ENCODE measurements around the gene POLD2.

DNA sequence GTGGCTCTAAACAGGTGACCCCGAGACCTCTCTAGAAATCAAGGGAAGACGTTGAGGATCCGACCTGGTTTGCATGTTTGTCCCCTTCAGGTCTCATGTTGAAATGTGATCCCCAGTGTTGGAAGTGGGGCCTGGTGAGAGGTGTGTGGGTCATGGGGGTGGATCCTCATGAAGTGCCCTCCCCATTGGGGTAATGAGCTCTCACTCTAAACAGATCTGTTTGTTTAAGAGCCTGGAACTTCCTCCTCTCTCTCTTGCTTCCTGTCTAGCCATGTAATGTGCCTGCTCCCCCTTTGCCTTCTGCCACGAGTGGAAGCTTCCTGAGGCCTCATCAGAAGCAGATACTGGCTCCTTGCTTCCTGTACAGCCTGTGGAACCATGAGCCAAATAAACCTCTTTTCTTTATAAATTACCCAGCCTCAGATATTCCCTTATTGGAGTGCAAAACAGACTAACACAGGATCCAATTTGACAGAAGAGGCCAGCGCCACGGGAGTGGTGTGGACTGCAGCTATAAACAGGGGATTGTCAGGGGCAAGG, 30.2 kb downstream of the POLD2 start:
- TF ChIP-seq EZH2phosphoT487 (IDR thresholded peaks at IDR 0.05; ENCODE audit: insufficient read depth, low read depth) (no peak), EZH2 (IDR thresholded peaks at IDR 0.05; ENCODE audit: insufficient read depth, poor library complexity, severe bottlenecking) (no peak)

Measured in GM23248 (cell line).